ENCODE data around the gene CYLC2. TPM values are rescaled to one million over a fixed set of nuclear protein-coding genes. Genes with fewer than 3 reads are reported as not detected.

The CYLC2 gene, protein sequence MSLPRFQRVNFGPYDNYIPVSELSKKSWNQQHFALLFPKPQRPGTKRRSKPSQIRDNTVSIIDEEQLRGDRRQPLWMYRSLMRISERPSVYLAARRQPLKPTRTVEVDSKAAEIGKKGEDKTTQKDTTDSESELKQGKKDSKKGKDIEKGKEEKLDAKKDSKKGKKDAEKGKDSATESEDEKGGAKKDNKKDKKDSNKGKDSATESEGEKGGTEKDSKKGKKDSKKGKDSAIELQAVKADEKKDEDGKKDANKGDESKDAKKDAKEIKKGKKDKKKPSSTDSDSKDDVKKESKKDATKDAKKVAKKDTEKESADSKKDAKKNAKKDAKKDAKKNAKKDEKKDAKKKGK
- not detected for polyA plus RNA-seq (ENCODE audit: insufficient read length in 10 of 10)
- long read RNA-seq, donor 1: 0 reads
- long read RNA-seq, donor 2: 0 reads
- long read RNA-seq, donor 3: 0 reads
- long read RNA-seq, donor 4: 0 reads
- long read RNA-seq, donor 5: 0 reads
- long read RNA-seq, donor 6: 0 reads
- long read RNA-seq, donor 7: 0 reads
- long read RNA-seq, donor 8: 0 reads
- long read RNA-seq, donor 9: 0 reads

DNA sequence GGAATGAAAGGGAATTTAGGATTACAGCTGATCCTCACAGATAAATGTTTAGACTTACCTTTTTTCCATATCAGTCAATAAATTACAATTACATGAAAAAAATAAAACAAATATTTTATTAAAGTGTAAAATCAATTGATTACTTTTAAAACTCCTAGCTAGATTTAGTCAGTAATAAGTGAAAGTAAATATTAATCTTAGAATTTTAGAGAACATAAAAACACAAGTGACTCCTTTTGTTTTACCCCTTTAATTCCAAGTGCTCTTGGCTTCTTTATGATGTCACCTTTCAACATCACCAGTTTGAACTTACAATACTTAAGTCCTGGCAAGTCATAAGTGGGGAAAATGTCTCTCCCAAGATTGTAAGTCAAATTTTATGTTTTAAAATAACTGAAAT is at the start of gene CYLC2:
Gene CYLC2, plus strand, starts transcription at position 301 of the 400 bp plus-strand sequence. Its CDS starts 48 bp downstream, at position 349.
- DNase-seq: no peak

DNA sequence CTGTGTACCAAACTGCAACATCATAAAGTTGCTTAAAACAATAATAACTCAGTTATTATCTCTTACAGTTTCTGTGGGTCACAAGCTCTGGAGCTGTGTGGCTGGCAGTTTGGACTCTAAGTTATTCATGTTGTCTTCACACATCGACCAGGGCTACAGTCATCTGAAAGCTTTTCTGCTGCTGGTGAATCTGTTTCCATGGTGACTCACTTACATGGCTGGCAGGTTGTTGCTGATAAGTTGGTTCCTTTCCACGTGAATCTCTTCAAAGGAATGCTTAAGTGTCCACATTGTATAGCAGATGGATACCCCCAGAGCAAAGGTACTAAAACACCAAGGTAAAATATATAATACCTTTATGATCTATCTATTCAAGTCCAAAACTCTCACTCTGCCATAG is 44.8 kb upstream of the CYLC2 start:
- no peak for DNase-seq

DNA sequence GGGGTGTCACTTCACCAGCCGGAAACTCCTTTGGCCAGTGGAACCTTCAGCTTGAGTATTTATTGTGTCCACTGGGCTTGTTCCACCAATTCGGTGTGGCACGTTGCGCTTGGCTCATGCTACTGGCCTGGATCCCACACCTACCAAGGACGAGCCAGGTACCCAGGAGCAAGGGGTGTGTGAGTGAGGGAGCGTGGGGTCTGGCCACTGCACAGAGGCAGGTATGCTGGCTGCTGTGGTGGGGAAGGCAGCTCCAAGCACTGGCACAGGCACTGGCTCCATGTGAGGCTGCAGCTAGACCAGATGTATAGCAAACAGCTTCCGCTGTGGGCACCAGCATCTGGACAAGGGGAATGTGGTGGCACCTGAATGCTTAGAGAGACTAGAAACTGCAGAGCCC is 28.1 kb upstream of the CYLC2 start:
- DNase-seq: no peak

DNA sequence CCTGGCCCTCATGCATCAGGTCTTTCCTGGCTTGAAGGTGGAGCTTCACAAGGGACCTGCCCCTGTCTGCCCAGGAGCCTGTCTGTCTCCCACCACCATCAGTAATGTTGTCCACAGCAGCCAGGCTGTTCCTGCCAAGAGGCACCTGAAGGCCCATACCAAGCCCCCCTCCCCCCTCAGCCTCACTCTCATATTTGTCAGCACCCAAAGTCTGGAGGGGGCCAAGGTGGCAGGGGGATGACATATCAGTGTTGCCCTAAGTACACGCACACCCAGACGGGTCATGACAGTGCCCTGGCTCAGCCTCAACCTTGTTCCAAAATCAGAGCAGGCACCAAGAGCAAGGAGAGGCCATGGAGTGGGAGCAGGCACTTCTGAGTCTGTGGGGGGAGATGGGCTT is 27.2 kb upstream of the CYLC2 start:
- no peak for DNase-seq

DNA sequence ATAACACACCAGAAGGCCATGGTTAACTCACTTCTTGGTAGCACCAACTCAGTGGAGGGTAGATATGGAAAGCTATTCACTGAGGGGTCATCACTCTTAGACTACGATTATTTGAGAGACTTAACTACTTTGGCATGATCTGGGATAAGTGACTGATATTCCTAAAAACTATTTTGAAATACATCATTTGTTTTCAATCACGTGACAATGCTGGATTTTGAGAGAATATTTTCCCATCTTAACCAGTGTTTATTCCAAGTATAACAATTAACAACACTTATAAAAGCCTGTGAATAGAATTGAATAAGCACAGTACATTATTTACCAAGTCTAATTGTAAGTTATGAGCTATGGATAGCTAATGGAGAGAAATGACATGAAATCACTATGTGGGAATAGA is 22.4 kb upstream of the CYLC2 start:
- no peak for DNase-seq

DNA sequence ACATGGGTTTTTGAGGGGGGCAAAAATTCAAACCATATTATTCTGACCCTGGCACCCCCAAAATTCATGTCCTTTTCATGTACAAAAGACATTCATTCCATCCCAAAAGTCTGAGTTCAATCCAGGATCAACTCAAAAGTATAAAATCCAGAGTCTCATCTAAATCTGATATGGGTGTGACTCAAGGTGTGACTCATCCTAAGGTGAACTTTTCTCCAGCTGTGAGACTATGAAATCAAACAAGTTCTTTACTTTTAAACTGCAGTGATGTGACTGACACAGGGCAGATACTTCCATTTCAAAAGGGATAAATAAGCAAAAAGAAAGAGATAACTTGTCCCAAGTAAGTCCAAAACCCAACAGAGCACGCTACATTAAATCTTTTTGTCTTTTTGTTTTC is 20.6 kb upstream of the CYLC2 start:
- DNase-seq: no peak

DNA sequence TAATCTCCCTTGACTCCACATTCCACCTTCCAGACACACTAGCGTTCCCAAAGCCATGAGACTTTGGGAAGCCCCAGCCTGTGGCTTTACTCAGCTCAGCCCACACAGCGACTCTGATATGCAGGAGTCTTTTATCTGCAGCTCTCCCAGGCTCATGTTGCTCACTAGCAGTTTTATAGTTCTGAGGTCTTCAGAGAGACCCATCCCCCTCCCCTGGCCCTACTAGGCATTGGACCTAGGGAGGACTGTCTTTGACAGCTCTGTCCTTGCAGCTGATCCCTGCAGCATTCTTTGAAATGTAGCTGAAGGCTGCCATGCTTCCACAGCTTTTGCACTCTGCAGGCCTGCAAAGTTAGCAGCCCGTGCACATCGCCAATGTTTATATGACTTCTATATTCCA is 19.9 kb upstream of the CYLC2 start:
- no peak for DNase-seq

DNA sequence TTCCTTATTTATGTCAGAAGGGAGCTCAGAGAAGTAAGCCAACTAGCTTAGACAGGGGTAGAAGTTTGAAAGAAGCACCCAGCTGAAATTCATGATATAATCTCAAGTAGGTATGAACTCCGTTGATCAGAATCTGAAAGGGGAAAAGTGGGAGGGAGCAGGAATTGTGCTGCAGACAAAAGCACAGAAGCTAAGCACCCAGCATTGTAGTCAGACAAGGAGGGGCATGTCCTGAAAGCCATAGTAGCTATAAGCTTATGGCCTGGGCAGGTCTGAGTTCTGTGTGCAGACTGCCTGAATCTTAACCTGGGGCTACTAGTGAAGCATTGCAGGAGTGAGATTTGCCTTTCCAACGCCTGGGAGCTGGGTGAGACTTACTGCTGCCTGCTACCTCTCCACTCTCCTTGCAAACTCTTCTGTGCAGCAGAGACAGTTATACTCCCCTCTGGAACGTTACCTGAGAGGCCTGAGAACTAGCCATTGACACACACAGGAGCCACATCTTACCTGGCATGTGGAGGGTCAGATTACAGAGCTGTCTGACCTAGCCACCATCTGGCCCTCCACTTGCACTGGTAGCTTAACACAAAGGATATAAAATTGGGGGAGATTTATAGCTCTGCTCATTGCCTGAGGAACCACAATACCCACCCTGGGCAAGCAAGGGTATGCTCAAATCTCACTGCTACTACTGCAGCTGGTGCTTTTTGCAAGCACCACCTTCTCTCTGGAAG is 9.8 kb upstream of the CYLC2 start:
- no peak for DNase-seq

DNA sequence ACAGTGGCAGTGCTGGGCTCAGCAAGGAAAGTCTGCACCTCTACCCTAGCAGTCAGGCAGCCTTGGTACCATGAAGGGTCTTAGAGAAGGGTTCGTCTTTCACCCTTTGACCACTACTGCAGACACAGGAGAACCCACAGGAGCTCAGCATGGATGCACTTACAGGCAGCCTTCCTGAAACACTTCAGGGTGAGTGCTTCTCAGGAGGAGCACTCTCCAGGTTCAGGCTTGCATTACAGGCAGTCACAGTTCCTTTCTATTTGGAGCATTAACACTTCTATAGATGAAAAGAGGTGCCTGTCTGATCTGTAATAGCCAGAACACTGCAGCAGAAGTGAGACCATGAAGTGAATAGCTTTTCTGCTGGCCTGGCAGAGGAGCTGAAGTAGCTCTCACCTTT is 8.7 kb upstream of the CYLC2 start:
- no peak for DNase-seq

DNA sequence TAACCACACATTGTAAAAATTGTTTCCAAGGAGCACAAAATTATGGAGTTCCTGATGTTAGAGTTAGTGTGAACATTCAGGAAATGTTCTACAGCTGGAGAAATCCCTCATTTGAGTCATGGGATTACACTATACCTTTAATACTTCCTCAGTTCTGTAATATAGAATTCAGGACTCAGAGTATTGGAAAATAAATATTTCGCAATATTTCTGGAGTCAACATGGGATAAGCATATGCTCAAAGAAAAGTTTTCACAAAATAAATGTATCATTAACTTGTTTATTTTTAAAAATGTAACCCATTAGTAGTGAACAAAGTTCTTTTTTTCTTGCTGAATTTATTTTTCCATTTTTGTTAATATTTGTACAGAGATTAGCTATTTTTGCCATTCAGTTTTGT is 8.6 kb downstream of the CYLC2 start:
- no peak for DNase-seq

DNA sequence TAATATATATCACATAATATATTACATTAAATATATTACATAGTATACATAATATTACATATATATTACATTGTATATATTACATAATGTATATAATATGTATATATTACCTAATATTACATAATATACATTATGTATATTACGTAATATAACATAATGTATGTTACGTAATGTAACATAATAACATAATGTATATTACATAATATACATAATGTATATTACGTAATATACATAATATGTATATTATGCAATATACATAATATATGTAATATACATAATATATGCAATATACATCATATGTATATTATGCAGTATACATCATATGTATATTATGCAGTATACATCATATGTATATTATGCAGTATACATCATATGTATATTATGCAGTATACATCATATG is 19.1 kb downstream of the CYLC2 start:
- no peak for DNase-seq

DNA sequence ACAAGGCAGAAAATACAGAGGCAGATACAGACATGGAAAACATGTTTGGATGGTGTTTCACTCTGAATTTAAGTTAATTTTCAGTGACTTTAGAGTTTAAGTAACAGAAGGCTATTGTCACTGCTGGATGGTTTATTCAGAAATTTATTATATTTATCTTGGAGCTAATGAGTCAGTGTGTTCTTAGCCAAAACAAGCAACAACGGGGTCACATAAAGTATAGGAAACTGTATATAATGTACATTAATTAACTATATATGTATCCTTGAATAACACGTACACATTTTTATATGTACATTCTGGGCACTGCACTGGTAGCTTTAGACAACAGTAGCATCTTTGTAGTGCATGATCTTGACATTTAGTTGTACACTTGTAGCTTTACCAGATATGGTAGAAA is 30.7 kb downstream of the CYLC2 start:
- no peak for DNase-seq

DNA sequence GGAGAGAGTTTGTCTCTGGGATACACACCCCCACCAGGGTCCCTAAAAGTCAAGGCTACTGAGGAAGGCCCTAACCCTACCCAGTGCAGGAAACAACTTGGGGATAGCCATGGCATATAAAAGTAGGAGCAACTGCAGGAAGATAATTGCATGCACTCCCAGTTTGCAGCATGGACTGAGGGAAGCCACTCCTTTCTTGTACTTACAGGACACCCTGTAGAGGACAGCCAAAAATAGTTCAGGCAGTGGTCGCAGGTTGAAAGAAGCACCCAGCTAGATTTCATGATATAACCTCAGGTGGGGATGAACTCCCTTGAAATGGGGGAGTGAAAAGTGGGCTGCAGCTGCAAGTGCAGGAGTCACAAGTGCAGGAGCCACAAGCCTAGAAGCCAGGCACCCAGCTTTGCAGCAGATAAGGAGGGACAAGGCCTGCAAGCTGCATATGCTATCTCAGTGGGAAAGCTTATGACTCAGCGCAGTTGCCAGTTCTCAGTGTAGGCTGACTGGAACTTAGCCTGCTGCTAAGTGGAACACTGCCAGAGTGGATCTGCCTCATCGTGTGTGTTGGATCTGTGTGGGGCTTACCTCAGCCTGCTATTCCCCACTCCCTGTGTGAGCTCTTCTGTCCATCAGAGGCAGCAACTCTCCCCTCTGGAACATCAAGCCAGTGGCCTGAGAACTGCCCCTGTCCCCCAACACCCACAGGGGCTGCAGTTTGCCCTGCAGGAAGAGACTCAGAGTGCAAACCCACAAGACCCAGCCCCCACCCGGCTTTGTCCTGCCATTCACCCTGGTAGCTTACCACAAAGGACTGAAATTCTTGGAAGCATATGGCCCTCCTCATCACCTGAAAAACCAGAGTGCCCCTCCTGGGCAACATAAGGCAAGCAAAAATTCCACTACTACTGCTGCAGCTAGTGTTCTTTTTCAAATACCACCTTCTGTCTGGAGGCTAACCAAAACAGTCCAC is 42.7 kb downstream of the CYLC2 start:
- no peak for DNase-seq

DNA sequence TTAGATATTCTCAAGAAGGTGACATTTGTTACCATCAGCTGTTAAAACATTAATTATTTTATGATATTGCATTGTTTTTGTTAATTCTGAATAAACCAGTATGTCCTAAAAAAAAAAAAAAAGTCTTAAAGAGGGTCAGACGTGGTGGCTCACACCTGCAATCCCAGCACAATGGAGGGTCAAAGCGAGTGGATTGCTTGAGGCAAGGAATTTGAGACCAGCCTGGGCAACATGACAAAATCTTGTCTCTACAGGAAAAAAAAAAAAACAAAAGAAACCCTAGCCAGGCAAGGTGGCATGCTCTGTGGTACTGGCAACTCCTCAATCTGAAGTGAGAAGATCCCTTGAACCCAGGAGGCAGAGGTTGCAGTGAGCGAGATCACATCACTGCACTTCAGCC is 46.8 kb downstream of the CYLC2 start:
- DNase-seq: no peak

All from muscle of back (tissue), 13 donors.